IMR-90 (cell line): ENCODE data around the gene SFTPB. TPM values are rescaled to one million over a fixed set of nuclear protein-coding genes. Genes with fewer than 3 reads are reported as not detected.
A peak's percentile ranks its signal among the peaks of the same experiment; 100 is the strongest.

ENCODE experiments used
- ATAC-seq: fragments of 200-7000 bp; cut with Tn5 transposase; 2 replicates; pipeline ENCODE4 v1.9.1; 2020; ENCODE audit warnings: low read depth, mild to moderate bottlenecking, moderate library complexity
- BruUV-seq: library from RNA; stranded (reverse); fragments of 400-500 nt; replicated peaks from 2 replicates; lab custom pipeline; 2021; lab: Mats Ljungman, UMichigan
- CTCF ChIA-PET: fragments of 300-600 bp; formaldehyde crosslinking; extraction: SDS; loops from one replicate; lab custom pipeline; 2021; ENCODE audit warnings: antibody characterized with exemption; lab: Yijun Ruan, JAX
- POLR2A ChIA-PET: fragments of 300-600 bp; sonication (Branson Sonifier 250); formaldehyde crosslinking; loops from one replicate; lab custom pipeline; 2022; ENCODE audit warnings: antibody characterized with exemption; ENCODE audit not compliant: unreplicated experiment; lab: Charles Lee
- DNase-seq: peaks from one replicate; pipeline ENCODE4 v3.0.0; 2013
- H2AFZ ChIP-seq: replicated peaks from 2 replicates; pipeline ENCODE3; 2013; ENCODE audit warnings: low read length, mild to moderate bottlenecking; ENCODE audit not compliant: poor library complexity
- H2AK5ac ChIP-seq: 2 replicates; pipeline ENCODE4 v1.6.1; 2013; ENCODE audit warnings: low read depth, low read length, inconsistent platforms
- H2AK9ac ChIP-seq: replicated peaks from 2 replicates; pipeline ENCODE3; 2013; ENCODE audit warnings: mild to moderate bottlenecking, low read depth, low read length, moderate library complexity; ENCODE audit not compliant: poor library complexity
- H2BK120ac ChIP-seq: 2 replicates; pipeline ENCODE4 v1.6.1; 2013; ENCODE audit warnings: low read depth, low read length, inconsistent platforms
- H2BK15ac ChIP-seq: 3 replicates; pipeline ENCODE4 v1.6.1; 2013; ENCODE audit warnings: low read depth, low read length, inconsistent platforms
- H2BK20ac ChIP-seq: 2 replicates; pipeline ENCODE4 v1.6.1; 2013; ENCODE audit warnings: low read depth, mild to moderate bottlenecking, inconsistent platforms, low read length, moderate library complexity
- H2BK5ac ChIP-seq: 2 replicates; pipeline ENCODE4 v1.6.1; 2013; ENCODE audit warnings: mild to moderate bottlenecking, low read depth, low read length, inconsistent platforms; ENCODE audit not compliant: poor library complexity, severe bottlenecking
- H3K14ac ChIP-seq: replicated peaks from 2 replicates; pipeline ENCODE4 v1.6.1; 2013; ENCODE audit warnings: low read depth, low read length, inconsistent platforms
- H3K18ac ChIP-seq: 2 replicates; pipeline ENCODE4 v1.6.1; 2013; ENCODE audit warnings: low read depth, low read length, control low read depth
- H3K23ac ChIP-seq: 2 replicates; pipeline ENCODE4 v1.6.1; 2013; ENCODE audit warnings: low read depth, low read length, inconsistent platforms
- H3K27ac ChIP-seq: 2 replicates; pipeline ENCODE4 v1.5.1; 2013; ENCODE audit warnings: mild to moderate bottlenecking, control low read depth, low read length; ENCODE audit not compliant: insufficient read depth
- H3K27me3 ChIP-seq: 2 replicates; pipeline ENCODE4 v1.6.1; 2013; ENCODE audit warnings: low read length; ENCODE audit not compliant: control insufficient read depth, insufficient read depth
- H3K36me3 ChIP-seq: 2 replicates; pipeline ENCODE4 v1.6.1; 2013; ENCODE audit warnings: low read length, mixed read lengths; ENCODE audit not compliant: control insufficient read depth, insufficient read depth
- H3K4ac ChIP-seq: 2 replicates; pipeline ENCODE4 v1.6.1; 2013; ENCODE audit warnings: low read depth, low read length, inconsistent platforms
- H3K4me1 ChIP-seq: 2 replicates; pipeline ENCODE4 v1.6.1; 2013; ENCODE audit warnings: low read length, mixed read lengths; ENCODE audit not compliant: control insufficient read depth, insufficient read depth
- H3K4me2 ChIP-seq: 2 replicates; pipeline ENCODE4 v1.6.1; 2013; ENCODE audit warnings: low read depth, mild to moderate bottlenecking, control low read depth, low read length, moderate library complexity
- H3K4me3 ChIP-seq: 2 replicates; pipeline ENCODE4 v1.5.1; 2013; ENCODE audit warnings: low read depth, mild to moderate bottlenecking, control low read depth, low read length, moderate library complexity; ENCODE audit not compliant: insufficient read depth
- H3K56ac ChIP-seq: 2 replicates; pipeline ENCODE4 v1.6.1; 2013; ENCODE audit warnings: low read length, inconsistent platforms; ENCODE audit not compliant: insufficient read depth; ENCODE audit errors: extremely low read depth
- H3K79me1 ChIP-seq, 2 experiments: 2 replicates each; pipeline ENCODE4 v1.6.1; 2013; ENCODE audit warnings: low read length in 2 of 2, inconsistent platforms in 1 of 2, low read depth in 1 of 2
- H3K9ac ChIP-seq: 2 replicates; pipeline ENCODE4 v1.6.1; 2013; ENCODE audit warnings: low read depth, low read length, control low read depth
- H3K9me1 ChIP-seq: 2 replicates; pipeline ENCODE4 v1.6.1; 2013; ENCODE audit warnings: low read length, inconsistent platforms; ENCODE audit not compliant: insufficient read depth
- H3K9me3 ChIP-seq: 2 replicates; pipeline ENCODE4 v1.6.1; 2013; ENCODE audit warnings: low read length; ENCODE audit not compliant: control insufficient read depth, insufficient read depth
- H4K20me1 ChIP-seq: 2 replicates; pipeline ENCODE4 v1.6.1; 2013; ENCODE audit warnings: low read length, inconsistent platforms; ENCODE audit not compliant: insufficient read depth
- H4K5ac ChIP-seq: 2 replicates; pipeline ENCODE4 v1.6.1; 2013; ENCODE audit warnings: mild to moderate bottlenecking, low read depth, low read length, control low read depth
- H4K8ac ChIP-seq, 2 experiments: 2 replicates each; pipeline ENCODE4 v1.6.1; 2013; ENCODE audit warnings: low read depth in 2 of 2, low read length in 2 of 2, control low read depth in 1 of 2, inconsistent platforms in 1 of 2
- H4K91ac ChIP-seq: 2 replicates; pipeline ENCODE4 v1.6.1; 2013; ENCODE audit warnings: low read depth, low read length, inconsistent platforms; ENCODE audit not compliant: insufficient read depth
- BHLHE40 ChIP-seq: fragments of 150-350 bp; IDR thresholded peaks from 2 replicates; pipeline ENCODE4 v1.6.1; 2016; ENCODE audit warnings: mild to moderate bottlenecking, low read depth, low read length
- CEBPB ChIP-seq: IDR thresholded peaks from 2 replicates; pipeline ENCODE4 v1.6.1; 2012; ENCODE audit warnings: low read depth, low read length, improper control_type of control experiment
- CHD1 ChIP-seq: IDR thresholded peaks from 2 replicates; pipeline ENCODE4 v1.6.1; 2012; ENCODE audit warnings: low read depth, low read length, improper control_type of control experiment
- FOS ChIP-seq: fragments of 150-350 bp; IDR thresholded peaks from 2 replicates; pipeline ENCODE4 v1.6.1; 2016; ENCODE audit warnings: low read depth, low read length
- MAFK ChIP-seq: IDR thresholded peaks from 2 replicates; pipeline ENCODE4 v1.6.1; 2012; ENCODE audit warnings: low read depth, low read length, improper control_type of control experiment
- MXI1 ChIP-seq: IDR thresholded peaks from 2 replicates; pipeline ENCODE4 v1.6.1; 2012; ENCODE audit warnings: low read depth, mild to moderate bottlenecking, low read length, moderate library complexity, borderline replicate concordance
- NFE2L2 ChIP-seq: fragments of 150-350 bp; IDR thresholded peaks from 2 replicates; pipeline ENCODE4 v1.6.1; 2016; ENCODE audit warnings: low read depth, mild to moderate bottlenecking, low read length
- POLR2A ChIP-seq: IDR thresholded peaks from 2 replicates; pipeline ENCODE4 v1.6.1; 2012; ENCODE audit warnings: mild to moderate bottlenecking, low read depth, low read length
- RAD21 ChIP-seq: IDR thresholded peaks from 2 replicates; pipeline ENCODE4 v1.6.1; 2012; ENCODE audit warnings: low read length, improper control_type of control experiment
- RCOR1 ChIP-seq: IDR thresholded peaks from 2 replicates; pipeline ENCODE4 v1.6.1; 2012; ENCODE audit warnings: mild to moderate bottlenecking, low read length, improper control_type of control experiment; ENCODE audit not compliant: insufficient replicate concordance
- RFX5 ChIP-seq: IDR thresholded peaks from 2 replicates; pipeline ENCODE4 v1.8.0; 2012; ENCODE audit warnings: low read depth, mild to moderate bottlenecking, low read length, moderate library complexity
- SMC3 ChIP-seq: fragments of 150-350 bp; IDR thresholded peaks from 2 replicates; pipeline ENCODE4 v1.6.1; 2016; ENCODE audit warnings: low read depth, mild to moderate bottlenecking, antibody characterized with exemption, low read length, moderate library complexity
- USF2 ChIP-seq: fragments of 150-350 bp; IDR thresholded peaks from 2 replicates; pipeline ENCODE4 v1.6.1; 2017; ENCODE audit warnings: mild to moderate bottlenecking, antibody characterized with exemption, low read length, low read depth
- WGBS, 2 experiments: methylation state at CpG; one replicate each; pipeline versions ENCODE4 v1.1.5 to v1.1.7; 2013; ENCODE audit warnings: missing lambda C conversion rate in 2 of 2; ENCODE audit not compliant: insufficient read length in 1 of 2; ENCODE audit errors: extremely low coverage in 2 of 2; 5-methylcytosine and 5-hydroxymethylcytosine counted together
- dilution Hi-C: fragments of 300-500 bp; cut with HindIII; formaldehyde crosslinking; loops from one replicate; pipeline ENCODE4 v1.14.3; 2018; ENCODE audit warnings: low sequenced_read_pairs; ENCODE audit not compliant: unreplicated experiment
- in situ Hi-C: fragments of 300-500 bp; cut with MboI; formaldehyde crosslinking; loops from 3 replicates; pipeline ENCODE4 v1.14.3; 2019; ENCODE audit warnings: low sequenced_read_pairs, inconsistent platforms, mixed read lengths
- intact Hi-C: fragments of 100-400 bp; cut with micrococcal nuclease; formaldehyde crosslinking; loops from 2 replicates; pipeline ENCODE4 v1.10.0; 2022
- polyA plus RNA-seq, 3 experiments: library from polyadenylated mRNA; depleted of rRNA; stranded (reverse); fragments of >200 nt; gene quantifications; 2 replicates each; pipeline ENCODE4 v1.2.3, GENCODE V29; 2012; ENCODE audit warnings: low replicate concordance in 1 of 3
- total RNA-seq: library from RNA; depleted of rRNA; stranded (reverse); fragments of >200 nt; gene quantifications from 2 replicates; pipeline ENCODE4 v1.2.3, GENCODE V29; 2012
- TF ChIP-seq, protein P1 (sequence below): fragments of 150-350 bp; IDR thresholded peaks from 2 replicates; pipeline ENCODE4 v1.6.1; 2016; ENCODE audit warnings: low read depth, mild to moderate bottlenecking, low read length, moderate library complexity, borderline replicate concordance
- TF ChIP-seq, protein P2 (sequence below): conservative IDR thresholded peaks from 2 replicates; pipeline ENCODE4 v1.5.1; 2012; ENCODE audit warnings: mild to moderate bottlenecking, low read depth, low read length, improper control_type of control experiment

Gene SFTPB
- total and polyA plus RNA-seq, 2 of the 4 experiments (the other 2 are of a cell fraction), result not detected

DNA sequence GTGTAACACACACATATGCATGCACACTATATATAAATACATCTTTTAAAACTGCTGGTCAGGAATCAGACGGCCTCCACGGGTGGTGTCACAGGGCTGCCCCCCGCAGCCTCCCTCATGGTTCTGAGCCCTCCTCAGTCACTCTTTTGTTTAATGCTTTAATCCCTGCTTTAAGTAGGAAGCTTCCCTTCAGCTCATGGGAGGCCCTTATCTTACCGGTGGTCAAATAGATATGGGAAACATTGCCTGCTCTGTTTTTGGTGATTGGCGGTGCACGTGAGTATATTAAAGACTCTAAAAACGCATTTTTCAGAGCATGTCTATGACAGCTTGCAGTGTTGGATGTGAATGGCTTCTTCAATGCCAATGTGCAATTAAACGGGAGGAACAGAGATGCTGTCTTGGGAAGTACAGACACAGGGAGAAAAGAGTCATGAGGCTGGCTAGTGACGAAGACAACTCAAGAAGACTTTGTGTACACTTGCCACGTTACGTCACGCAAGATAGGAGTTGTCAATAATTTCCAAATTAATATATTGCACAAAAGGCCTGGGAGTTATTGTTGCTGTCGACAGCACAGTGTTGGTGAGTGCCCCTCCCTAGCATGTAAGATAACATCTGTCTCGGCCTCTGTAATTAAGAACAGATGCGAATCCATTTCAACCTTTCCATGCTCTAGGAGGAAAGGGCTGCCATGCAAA lies 49.5 kb upstream of the SFTPB start:
- 64% methylated on average over 5 of the region's 15 CpGs; no CpG with 5 or more reads in 1 of the 2 experiments for WGBS, 2 experiments
- Histone ChIP-seq H3K4me3 (no peak overlapping the region), H2BK20ac (no peak overlapping the region), H4K91ac (no peak overlapping the region), H2AK9ac (peak overlapping the region; percentile 33), H3K4me2 (no peak overlapping the region), H3K4ac (no peak overlapping the region), H4K8ac (no peak overlapping the region), H4K20me1 (no peaks in the 10 kb centered on the region), H3K4me1 (no peaks in the 10 kb centered on the region), H3K9me1 (0 out of 2 replicates have a peak, but pooled peaks cover 3% of the 10 kb centered on the region), H3K56ac (no peak overlapping the region), H3K27ac (no peak overlapping the region), H2BK15ac (no peak overlapping the region), H3K23ac (no peak overlapping the region), H2AK5ac (no peak overlapping the region), H3K9me3 (no peaks in the 10 kb centered on the region; the same call in 1 of the 2 replicates), H3K36me3 (no peaks in the 10 kb centered on the region), H2BK5ac (no peak overlapping the region), H3K18ac (no peak overlapping the region), H4K5ac (no peak overlapping the region), H3K14ac (no peak overlapping the region), H3K27me3 (peaks cover 14% of the 10 kb centered on the region), H3K79me1 (no peaks in the 10 kb centered on the region), H3K9ac (no peak overlapping the region), H2BK120ac (no peak overlapping the region), H2AFZ (no peak overlapping the region)
- dilution Hi-C loops, result no loop called here
- intact Hi-C loops, result no loop called here
- BruUV-seq, result no TSS peak
- POLR2A ChIA-PET, result no interaction called here
- DNase-seq (peak; percentile 34), ATAC-seq (peak; percentile 19; the same call in 1 of the 2 replicates)
- CTCF ChIA-PET, result interaction anchor here (1.0 kb wide), 1 partner anchor 36 kb away, joined by 3 read pairs; no protein-coding TSS in a partner anchor
- in situ Hi-C loops, result no loop called here
- TF ChIP-seq POLR2A, result no peak
- TF ChIP-seq, protein P1, sequence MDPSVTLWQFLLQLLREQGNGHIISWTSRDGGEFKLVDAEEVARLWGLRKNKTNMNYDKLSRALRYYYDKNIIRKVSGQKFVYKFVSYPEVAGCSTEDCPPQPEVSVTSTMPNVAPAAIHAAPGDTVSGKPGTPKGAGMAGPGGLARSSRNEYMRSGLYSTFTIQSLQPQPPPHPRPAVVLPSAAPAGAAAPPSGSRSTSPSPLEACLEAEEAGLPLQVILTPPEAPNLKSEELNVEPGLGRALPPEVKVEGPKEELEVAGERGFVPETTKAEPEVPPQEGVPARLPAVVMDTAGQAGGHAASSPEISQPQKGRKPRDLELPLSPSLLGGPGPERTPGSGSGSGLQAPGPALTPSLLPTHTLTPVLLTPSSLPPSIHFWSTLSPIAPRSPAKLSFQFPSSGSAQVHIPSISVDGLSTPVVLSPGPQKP, result no peak
- no peak for TF ChIP-seq USF2
- TF ChIP-seq SMC3, result no peak
- TF ChIP-seq, protein P2, sequence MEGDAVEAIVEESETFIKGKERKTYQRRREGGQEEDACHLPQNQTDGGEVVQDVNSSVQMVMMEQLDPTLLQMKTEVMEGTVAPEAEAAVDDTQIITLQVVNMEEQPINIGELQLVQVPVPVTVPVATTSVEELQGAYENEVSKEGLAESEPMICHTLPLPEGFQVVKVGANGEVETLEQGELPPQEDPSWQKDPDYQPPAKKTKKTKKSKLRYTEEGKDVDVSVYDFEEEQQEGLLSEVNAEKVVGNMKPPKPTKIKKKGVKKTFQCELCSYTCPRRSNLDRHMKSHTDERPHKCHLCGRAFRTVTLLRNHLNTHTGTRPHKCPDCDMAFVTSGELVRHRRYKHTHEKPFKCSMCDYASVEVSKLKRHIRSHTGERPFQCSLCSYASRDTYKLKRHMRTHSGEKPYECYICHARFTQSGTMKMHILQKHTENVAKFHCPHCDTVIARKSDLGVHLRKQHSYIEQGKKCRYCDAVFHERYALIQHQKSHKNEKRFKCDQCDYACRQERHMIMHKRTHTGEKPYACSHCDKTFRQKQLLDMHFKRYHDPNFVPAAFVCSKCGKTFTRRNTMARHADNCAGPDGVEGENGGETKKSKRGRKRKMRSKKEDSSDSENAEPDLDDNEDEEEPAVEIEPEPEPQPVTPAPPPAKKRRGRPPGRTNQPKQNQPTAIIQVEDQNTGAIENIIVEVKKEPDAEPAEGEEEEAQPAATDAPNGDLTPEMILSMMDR, result no peak
- no peak for TF ChIP-seq CEBPB
- TF ChIP-seq MAFK, result no peak
- no peak for TF ChIP-seq MXI1
- no peak for TF ChIP-seq RFX5
- no peak for TF ChIP-seq RAD21
- TF ChIP-seq RCOR1, result no peak
- TF ChIP-seq FOS, result no peak
- no peak for TF ChIP-seq CHD1
- TF ChIP-seq BHLHE40, result no peak
- no peak for TF ChIP-seq NFE2L2
